ENCODE measurements around the gene NOTO.

GRCh38 chr2:73235315-73236028 lies 33.1 kb downstream of the NOTO start:
- TF ChIP-seq POLR2A (IDR thresholded peaks at IDR 0.05) (no peak), CTCF (IDR thresholded peaks at IDR 0.05) (no peak)
